ENCODE measurements around the gene C22orf23.

DNA sequence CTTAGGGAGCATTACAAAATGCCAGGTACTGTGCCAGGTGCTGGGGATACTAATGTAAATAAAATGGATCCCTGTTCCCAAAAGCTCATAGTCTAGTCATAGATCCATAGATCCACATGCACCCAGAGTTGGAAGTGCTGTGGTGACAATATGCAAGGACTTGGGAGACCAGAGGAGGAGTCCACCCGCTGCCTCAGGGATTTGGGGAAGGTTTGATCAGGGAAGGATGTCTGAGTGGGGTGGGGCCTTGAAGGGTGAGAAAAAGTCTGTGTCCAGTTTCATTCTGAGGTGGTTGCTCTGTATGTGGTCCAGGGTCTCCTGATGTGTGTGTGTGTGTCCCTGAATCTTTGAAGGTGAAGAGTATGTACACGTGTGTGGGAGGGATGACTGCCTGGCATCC is 21.8 kb upstream of the C22orf23 start:
- TF ChIP-seq, protein P1, sequence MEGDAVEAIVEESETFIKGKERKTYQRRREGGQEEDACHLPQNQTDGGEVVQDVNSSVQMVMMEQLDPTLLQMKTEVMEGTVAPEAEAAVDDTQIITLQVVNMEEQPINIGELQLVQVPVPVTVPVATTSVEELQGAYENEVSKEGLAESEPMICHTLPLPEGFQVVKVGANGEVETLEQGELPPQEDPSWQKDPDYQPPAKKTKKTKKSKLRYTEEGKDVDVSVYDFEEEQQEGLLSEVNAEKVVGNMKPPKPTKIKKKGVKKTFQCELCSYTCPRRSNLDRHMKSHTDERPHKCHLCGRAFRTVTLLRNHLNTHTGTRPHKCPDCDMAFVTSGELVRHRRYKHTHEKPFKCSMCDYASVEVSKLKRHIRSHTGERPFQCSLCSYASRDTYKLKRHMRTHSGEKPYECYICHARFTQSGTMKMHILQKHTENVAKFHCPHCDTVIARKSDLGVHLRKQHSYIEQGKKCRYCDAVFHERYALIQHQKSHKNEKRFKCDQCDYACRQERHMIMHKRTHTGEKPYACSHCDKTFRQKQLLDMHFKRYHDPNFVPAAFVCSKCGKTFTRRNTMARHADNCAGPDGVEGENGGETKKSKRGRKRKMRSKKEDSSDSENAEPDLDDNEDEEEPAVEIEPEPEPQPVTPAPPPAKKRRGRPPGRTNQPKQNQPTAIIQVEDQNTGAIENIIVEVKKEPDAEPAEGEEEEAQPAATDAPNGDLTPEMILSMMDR (IDR thresholded peaks at IDR 0.05) = no peak
- TF ChIP-seq EZH2 (IDR thresholded peaks at IDR 0.05; ENCODE audit: borderline replicate concordance, insufficient read depth, low read depth, low read length, poor library complexity, severe bottlenecking) = no peak

Measured in B cell (primary cell).